Activated CD8-positive, alpha-beta memory T cell treated with anti-CD3 and anti-CD28 coated beads, Interleukin-2, amount 10 ng/mL, durations not matched to agents 7 days and 5 days (primary cell): ENCODE data around the gene FAM78B. TPM values are rescaled to one million over a fixed set of nuclear protein-coding genes. Genes with fewer than 3 reads are reported as not detected.

Experiments
- ATAC-seq: fragments of 150-1000 bp; cut with Tn5 transposase; one replicate; pipeline ENCODE4 v1.10.0; 2021; ENCODE audit warnings: moderate library complexity
- CTCF ChIA-PET: fragments of 350-600 bp; sonication (Branson Sonifier 250); formaldehyde crosslinking; loops from one replicate; lab custom pipeline; 2021; ENCODE audit warnings: antibody characterized with exemption; lab: Charles Lee
- DNase-seq: peaks from one replicate; pipeline ENCODE4 v3.0.0-alpha.2; 2020
- H3K27ac Mint-ChIP-seq: one replicate; pipeline ENCODE4 v1.8.0; 2021; ENCODE audit warnings: mild to moderate bottlenecking, mixed read lengths
- H3K27me3 Mint-ChIP-seq: one replicate; pipeline ENCODE4 v1.8.0; 2021; ENCODE audit warnings: mixed read lengths
- H3K36me3 Mint-ChIP-seq: one replicate; pipeline ENCODE4 v1.8.0; 2021; ENCODE audit warnings: mild to moderate bottlenecking, mixed read lengths
- H3K4me1 Mint-ChIP-seq: one replicate; pipeline ENCODE4 v1.8.0; 2021; ENCODE audit warnings: mixed read lengths
- H3K4me3 Mint-ChIP-seq: one replicate; pipeline ENCODE4 v1.8.0; 2021; ENCODE audit warnings: mild to moderate bottlenecking, moderate library complexity, mixed read lengths
- H3K9me3 Mint-ChIP-seq: one replicate; pipeline ENCODE4 v1.8.0; 2022; ENCODE audit warnings: low read depth, mixed read lengths
- total RNA-seq, 2 experiments: library from RNA; stranded (reverse); gene quantifications; one replicate each; pipeline ENCODE4 v1.2.3, GENCODE V29; 2021

The FAM78B gene
- total RNA-seq, 2 experiments from 2014 or later, result 0.15 to 0.82 TPM

DNA sequence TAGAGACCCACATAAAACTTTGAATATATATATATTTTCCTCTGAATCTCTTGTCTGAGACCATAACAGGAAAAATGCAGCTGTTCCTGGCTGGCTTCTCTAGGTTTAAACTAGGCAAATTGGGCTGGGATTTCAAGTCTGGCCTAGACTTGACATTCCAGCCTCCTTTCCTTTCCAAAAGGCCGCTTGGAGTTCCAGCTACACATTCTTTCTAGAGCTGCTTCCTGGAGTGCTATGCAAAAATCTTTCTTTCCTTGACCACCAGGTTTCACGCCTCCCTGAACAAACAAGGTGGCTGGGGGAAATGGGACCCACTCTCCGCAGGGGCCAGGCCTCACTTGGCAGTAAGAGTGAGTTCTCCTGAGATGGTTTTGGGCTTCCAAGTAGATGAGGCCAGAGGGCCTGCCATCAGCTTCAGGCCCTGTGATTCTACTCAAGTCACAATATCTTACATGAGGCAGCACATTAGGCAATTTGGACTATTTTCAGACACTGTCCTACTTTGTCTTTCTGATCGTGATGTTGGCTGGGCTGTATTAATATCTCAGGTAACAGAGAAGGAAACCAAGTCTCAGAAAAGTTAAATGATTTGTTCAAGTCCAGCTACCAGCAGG, 102.4 kb downstream of the FAM78B start:
- Mint-ChIP-seq H3K36me3 (no peaks in the 10 kb centered on the region), H3K9me3 (no peaks in the 10 kb centered on the region), H3K27me3 (peaks cover 2% of the 10 kb centered on the region), H3K27ac (no peak overlapping the region), H3K4me3 (no peak overlapping the region), H3K4me1 (no peaks in the 10 kb centered on the region)
- DNase-seq, result no peak
- ATAC-seq, result no peak
- CTCF ChIA-PET, result interaction anchor here (1.3 kb wide), 1 partner anchor 134 kb away, joined by 3 read pairs; no protein-coding TSS in a partner anchor

DNA sequence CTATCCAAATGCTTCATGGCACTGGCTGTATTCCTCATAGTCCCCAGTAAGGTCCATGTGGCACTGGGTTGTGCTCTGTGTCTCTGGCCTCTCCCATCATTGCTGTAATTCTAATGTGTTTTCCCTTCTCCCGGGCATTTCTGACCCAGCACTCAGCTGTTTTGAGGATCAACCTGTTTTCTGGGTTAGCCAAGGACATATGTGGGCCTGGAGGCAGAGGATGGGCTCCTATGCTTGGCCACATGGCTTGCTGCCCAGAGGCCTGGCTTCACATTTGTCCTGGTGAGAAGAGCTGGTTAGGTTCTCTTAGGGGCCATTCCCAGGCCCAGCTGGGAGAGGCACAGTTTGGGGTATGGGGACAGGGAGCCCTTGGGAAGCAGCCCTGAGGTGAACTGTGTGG, 103.1 kb downstream of the FAM78B start:
- DNase-seq, result no peak
- ATAC-seq, result no peak
- Mint-ChIP-seq H3K27me3 (peaks cover 2% of the 10 kb centered on the region), H3K27ac (no peak overlapping the region), H3K4me3 (no peak overlapping the region), H3K36me3 (no peaks in the 10 kb centered on the region), H3K9me3 (no peaks in the 10 kb centered on the region), H3K4me1 (no peaks in the 10 kb centered on the region)
- CTCF ChIA-PET, result interaction anchor here (1.3 kb wide), 1 partner anchor 135 kb away, joined by 3 read pairs; no protein-coding TSS in a partner anchor

GRCh38 chr1:166062421-166063070, 104.3 kb downstream of the FAM78B start:
- H3K36me3 Mint-ChIP-seq, result no peaks in the 10 kb centered on the region
- no peak overlapping the region for H3K4me3 Mint-ChIP-seq
- H3K9me3 Mint-ChIP-seq, result no peaks in the 10 kb centered on the region
- CTCF ChIA-PET, result no interaction called here
- H3K27ac Mint-ChIP-seq, result no peak overlapping the region
- no peak for DNase-seq
- ATAC-seq, result no peak
- peaks cover 2% of the 10 kb centered on the region for H3K27me3 Mint-ChIP-seq
- H3K4me1 Mint-ChIP-seq, result no peaks in the 10 kb centered on the region

GRCh38 chr1:166057650-166058049, 109.2 kb downstream of the FAM78B start:
- Mint-ChIP-seq H3K27me3 (peaks cover 2% of the 10 kb centered on the region), H3K36me3 (no peaks in the 10 kb centered on the region), H3K4me3 (no peak overlapping the region), H3K9me3 (no peaks in the 10 kb centered on the region), H3K27ac (no peak overlapping the region), H3K4me1 (no peaks in the 10 kb centered on the region)
- DNase-seq, result no peak
- CTCF ChIA-PET, result no interaction called here
- ATAC-seq, result no peak

- H3K36me3 Mint-ChIP-seq, result no peaks in the 10 kb centered on the region
- H3K4me1 Mint-ChIP-seq, result no peaks in the 10 kb centered on the region
- H3K27me3 Mint-ChIP-seq, result no peaks in the 10 kb centered on the region
- H3K4me3 Mint-ChIP-seq, result no peak overlapping the region
- H3K9me3 Mint-ChIP-seq, result no peaks in the 10 kb centered on the region
- ATAC-seq (no peak), DNase-seq (no peak)
- CTCF ChIA-PET, result no interaction called here
- H3K27ac Mint-ChIP-seq, result no peak overlapping the region
Measured at GRCh38 chr1:166053395-166053794, 113.4 kb downstream of the FAM78B start.

DNA sequence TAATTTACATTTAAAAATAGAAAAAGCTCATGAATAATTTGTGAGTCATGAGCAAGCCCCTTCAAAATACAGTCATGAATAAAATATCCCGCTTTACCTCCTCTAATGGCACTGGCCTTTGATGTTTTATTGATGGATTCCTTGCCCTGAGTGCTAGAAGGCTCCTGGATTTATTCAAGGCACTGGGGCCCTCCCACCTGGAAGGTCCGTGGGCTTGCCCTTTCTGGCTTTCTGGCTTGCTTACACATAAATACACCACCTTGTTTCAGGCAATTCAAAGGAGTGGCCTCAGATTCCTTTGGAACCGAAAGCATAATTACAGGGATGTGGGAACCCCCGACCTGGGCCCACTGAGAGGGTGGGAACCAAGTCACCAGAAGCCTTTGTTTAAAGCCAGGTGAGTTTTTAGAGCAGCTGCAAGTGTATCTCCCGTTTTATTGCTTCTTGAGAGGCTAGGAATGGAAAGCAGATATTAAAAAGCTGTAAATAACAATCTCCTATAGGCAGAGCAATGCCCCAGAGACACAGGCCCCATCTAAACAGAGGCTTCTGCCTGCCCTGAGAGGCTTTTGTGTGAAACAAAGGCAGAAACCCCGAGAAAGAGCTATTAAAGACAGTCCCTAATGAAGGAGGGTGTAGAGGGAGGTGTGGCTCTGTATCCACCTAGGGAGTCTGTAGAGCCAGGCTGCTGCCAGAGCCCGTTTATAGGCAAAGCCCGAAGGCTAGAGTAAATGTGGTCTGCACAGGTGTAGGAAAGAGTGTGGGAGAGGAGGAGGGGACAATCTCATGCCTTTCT, 126.4 kb downstream of the FAM78B start:
- ATAC-seq (no peak), DNase-seq (no peak)
- H3K4me3 Mint-ChIP-seq, result no peak overlapping the region
- CTCF ChIA-PET, result no interaction called here
- H3K4me1 Mint-ChIP-seq, result no peaks in the 10 kb centered on the region
- no peaks in the 10 kb centered on the region for H3K9me3 Mint-ChIP-seq
- no peak overlapping the region for H3K27ac Mint-ChIP-seq
- H3K36me3 Mint-ChIP-seq, result no peaks in the 10 kb centered on the region
- peaks cover 7% of the 10 kb centered on the region for H3K27me3 Mint-ChIP-seq

DNA sequence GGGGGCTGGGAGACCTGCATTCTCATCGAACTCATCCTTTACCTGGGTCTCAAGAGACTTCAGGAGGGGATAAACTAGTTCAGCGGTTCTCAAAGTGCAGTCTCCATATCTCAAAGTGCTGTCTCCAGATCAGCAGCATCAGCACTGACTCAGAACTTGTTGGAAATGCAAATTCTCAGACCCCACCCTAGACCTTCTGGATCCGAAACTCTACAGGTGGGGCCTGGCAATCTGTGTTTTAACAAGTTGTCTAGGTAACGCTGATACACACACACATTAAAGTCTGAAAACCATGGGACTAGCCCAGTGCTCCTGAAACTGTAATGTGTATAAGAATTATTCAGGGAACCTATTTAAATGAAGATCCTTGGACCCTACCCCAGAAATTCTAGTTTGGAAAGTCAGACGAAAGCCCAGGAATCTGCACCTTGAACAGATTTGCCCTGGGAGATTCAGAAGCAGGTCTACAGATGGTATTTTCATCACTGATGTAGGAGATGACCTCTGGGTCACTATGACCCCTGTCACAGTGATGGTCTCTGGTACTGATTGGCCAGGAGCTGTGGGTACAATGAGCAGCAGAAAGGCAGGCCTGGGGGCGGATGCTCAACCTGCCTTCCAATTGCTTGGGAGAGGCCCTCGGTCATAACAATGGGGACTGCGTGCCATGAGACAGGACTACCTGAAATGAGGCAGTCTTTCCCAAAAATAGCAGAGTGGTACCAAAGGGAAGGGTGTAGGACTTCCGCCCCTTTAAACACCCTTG, 127.2 kb downstream of the FAM78B start:
- Mint-ChIP-seq H3K27me3 (peaks cover 7% of the 10 kb centered on the region), H3K9me3 (no peaks in the 10 kb centered on the region), H3K4me1 (no peaks in the 10 kb centered on the region), H3K27ac (no peak overlapping the region), H3K4me3 (no peak overlapping the region), H3K36me3 (no peaks in the 10 kb centered on the region)
- ATAC-seq (no peak), DNase-seq (no peak)
- CTCF ChIA-PET, result no interaction called here

- H3K9me3 Mint-ChIP-seq, result no peaks in the 10 kb centered on the region
- no peak for ATAC-seq
- no peak for DNase-seq
- CTCF ChIA-PET, result no interaction called here
- no peaks in the 10 kb centered on the region for H3K4me1 Mint-ChIP-seq
- H3K4me3 Mint-ChIP-seq, result no peak overlapping the region
- H3K36me3 Mint-ChIP-seq, result no peaks in the 10 kb centered on the region
- peaks cover 3% of the 10 kb centered on the region for H3K27me3 Mint-ChIP-seq
- no peak overlapping the region for H3K27ac Mint-ChIP-seq
Measured at GRCh38 chr1:166036092-166036491, 130.7 kb downstream of the FAM78B start.

DNA sequence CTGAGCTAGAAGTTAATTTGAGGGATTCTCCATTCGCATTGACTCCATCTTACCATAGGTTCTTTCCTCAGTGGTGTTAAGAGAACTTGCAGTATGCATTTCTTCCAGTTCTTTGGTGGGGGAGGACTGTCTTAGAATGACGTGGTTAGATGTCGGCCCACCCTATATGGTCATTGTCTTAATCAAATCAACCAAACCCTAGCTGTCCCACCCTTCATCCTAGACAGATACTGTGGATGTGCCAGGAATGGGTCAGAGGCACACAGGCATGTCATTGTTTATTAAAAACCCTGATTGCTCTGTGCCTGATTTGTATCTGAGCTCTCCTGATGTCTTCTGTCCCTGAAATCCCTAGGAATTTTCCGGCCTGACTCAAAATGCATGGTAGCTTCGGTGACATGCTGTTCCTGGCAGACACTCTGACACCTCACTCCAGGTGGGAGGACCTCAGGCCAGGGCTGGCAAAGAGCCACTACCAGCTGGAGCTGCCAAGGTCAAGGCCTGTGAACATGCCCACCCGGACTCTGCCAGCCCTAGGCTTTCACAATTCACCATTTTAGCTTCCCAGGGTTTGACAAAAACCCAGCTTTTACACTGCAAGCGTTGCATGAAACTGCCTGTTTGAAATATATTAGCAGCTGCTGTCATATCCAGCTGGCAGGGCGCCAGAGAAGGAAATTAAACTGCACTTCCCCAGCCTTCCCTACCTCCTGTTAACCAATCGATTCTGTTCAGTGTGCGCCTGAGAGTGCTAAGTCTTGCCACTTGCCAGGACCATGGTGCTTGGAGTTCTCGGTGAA, 134.0 kb downstream of the FAM78B start:
- H3K4me3 Mint-ChIP-seq, result no peak overlapping the region
- no peaks in the 10 kb centered on the region for H3K4me1 Mint-ChIP-seq
- no peak for ATAC-seq
- H3K9me3 Mint-ChIP-seq, result no peaks in the 10 kb centered on the region
- CTCF ChIA-PET, result no interaction called here
- no peak overlapping the region for H3K27ac Mint-ChIP-seq
- DNase-seq, result no peak
- no peaks in the 10 kb centered on the region for H3K36me3 Mint-ChIP-seq
- peaks cover 8% of the 10 kb centered on the region for H3K27me3 Mint-ChIP-seq

DNA sequence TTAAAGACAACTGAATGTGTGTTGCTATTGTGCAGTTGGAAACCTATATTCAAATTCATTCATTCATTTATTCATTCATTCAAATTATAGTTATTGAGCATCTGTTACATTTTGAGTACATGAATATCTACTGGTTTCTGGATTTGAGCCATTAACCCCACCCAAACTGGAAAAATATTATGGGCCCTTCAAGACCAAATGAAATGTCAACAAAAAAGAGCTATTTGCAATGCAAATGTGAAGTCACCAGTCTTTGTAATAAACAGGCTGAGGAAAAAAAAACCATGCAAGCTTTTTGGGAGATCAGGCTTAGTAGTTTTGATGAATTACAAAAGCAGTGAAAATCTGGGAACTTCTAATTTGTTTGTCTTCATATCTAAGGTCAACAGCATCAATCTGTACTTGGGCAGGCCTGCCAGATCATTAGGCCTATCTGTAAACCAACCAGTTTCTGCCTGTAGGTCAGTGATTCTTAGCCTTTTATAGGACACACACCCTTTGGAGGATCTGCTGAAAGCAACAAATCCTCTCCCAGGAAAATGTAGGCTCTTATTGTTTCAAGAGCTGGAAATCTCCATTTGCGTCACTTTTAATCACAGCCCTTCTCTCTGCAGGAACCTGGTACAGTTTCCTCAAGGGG, 134.7 kb downstream of the FAM78B start:
- peaks cover 10% of the 10 kb centered on the region for H3K27me3 Mint-ChIP-seq
- H3K4me1 Mint-ChIP-seq, result no peaks in the 10 kb centered on the region
- CTCF ChIA-PET, result no interaction called here
- ATAC-seq, result no peak
- no peak for DNase-seq
- no peaks in the 10 kb centered on the region for H3K9me3 Mint-ChIP-seq
- H3K4me3 Mint-ChIP-seq, result no peak overlapping the region
- no peaks in the 10 kb centered on the region for H3K36me3 Mint-ChIP-seq
- no peak overlapping the region for H3K27ac Mint-ChIP-seq

GRCh38 chr1:166029196-166029945, 137.4 kb downstream of the FAM78B start:
- CTCF ChIA-PET, result no interaction called here
- H3K4me3 Mint-ChIP-seq, result no peak overlapping the region
- DNase-seq (no peak), ATAC-seq (no peak)
- peaks cover 23% of the 10 kb centered on the region for H3K27me3 Mint-ChIP-seq
- no peaks in the 10 kb centered on the region for H3K9me3 Mint-ChIP-seq
- no peak overlapping the region for H3K27ac Mint-ChIP-seq
- H3K36me3 Mint-ChIP-seq, result no peaks in the 10 kb centered on the region
- no peaks in the 10 kb centered on the region for H3K4me1 Mint-ChIP-seq

DNA sequence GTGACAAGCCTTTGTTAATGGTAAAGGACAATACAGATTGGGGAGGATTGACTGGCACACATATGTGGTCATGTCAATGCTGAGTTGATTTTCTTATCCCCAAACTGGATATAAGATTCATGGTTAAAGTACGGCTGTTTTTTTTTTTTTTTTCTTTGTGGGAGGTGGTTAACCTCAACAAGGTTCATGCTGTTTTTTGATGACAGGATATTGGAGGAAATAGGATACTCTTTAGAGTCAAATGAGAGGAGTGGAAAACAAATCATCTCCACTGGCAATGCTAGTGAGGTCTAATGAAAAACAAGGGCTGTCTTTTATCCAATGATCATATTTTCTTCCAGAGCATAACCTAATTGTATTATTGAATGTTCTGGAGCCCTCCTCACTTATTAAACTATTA, 140.2 kb downstream of the FAM78B start:
- DNase-seq (no peak), ATAC-seq (no peak)
- Mint-ChIP-seq H3K27ac (no peak overlapping the region), H3K9me3 (no peaks in the 10 kb centered on the region), H3K4me1 (no peaks in the 10 kb centered on the region), H3K4me3 (no peak overlapping the region), H3K27me3 (peaks cover 30% of the 10 kb centered on the region), H3K36me3 (no peaks in the 10 kb centered on the region)
- CTCF ChIA-PET, result no interaction called here
